Measurements from ENCODE around the gene HID1.

GRCh38 chr17:74954115-74954514, 18.4 kb downstream of the HID1 start:
- TF ChIP-seq HMGXB4 (CRISPR knock-in tag; IDR thresholded peaks at IDR 0.05; ENCODE audit: borderline replicate concordance), result no peak
- no peak for TF ChIP-seq BHLHE40 (IDR thresholded peaks at IDR 0.05; ENCODE audit: low read depth, low read length)
- TF ChIP-seq JUN (IDR thresholded peaks at IDR 0.05), result no peak
- TF ChIP-seq, protein P1, sequence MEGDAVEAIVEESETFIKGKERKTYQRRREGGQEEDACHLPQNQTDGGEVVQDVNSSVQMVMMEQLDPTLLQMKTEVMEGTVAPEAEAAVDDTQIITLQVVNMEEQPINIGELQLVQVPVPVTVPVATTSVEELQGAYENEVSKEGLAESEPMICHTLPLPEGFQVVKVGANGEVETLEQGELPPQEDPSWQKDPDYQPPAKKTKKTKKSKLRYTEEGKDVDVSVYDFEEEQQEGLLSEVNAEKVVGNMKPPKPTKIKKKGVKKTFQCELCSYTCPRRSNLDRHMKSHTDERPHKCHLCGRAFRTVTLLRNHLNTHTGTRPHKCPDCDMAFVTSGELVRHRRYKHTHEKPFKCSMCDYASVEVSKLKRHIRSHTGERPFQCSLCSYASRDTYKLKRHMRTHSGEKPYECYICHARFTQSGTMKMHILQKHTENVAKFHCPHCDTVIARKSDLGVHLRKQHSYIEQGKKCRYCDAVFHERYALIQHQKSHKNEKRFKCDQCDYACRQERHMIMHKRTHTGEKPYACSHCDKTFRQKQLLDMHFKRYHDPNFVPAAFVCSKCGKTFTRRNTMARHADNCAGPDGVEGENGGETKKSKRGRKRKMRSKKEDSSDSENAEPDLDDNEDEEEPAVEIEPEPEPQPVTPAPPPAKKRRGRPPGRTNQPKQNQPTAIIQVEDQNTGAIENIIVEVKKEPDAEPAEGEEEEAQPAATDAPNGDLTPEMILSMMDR (IDR thresholded peaks at IDR 0.05), result no peak
- TF ChIP-seq JUNB (IDR thresholded peaks at IDR 0.05), result no peak
- TF ChIP-seq USF2 (IDR thresholded peaks at IDR 0.05), result no peak
- no peak for TF ChIP-seq NR3C1 (IDR thresholded peaks at IDR 0.05)
- TF ChIP-seq MYC (IDR thresholded peaks at IDR 0.05; ENCODE audit: borderline replicate concordance, low read length), result no peak
- TF ChIP-seq POLR2A (IDR thresholded peaks at IDR 0.05; ENCODE audit: low read length), result no peak
- TF ChIP-seq RAD21 (conservative IDR thresholded peaks at IDR 0.05 in 1 of 2, IDR thresholded peaks at IDR 0.05 in 1 of 2), result no peak
- no peak for TF ChIP-seq CBX8 (IDR thresholded peaks at IDR 0.05)
- TF ChIP-seq SMC3 (IDR thresholded peaks at IDR 0.05), result no peak
- TF ChIP-seq RFX5 (IDR thresholded peaks at IDR 0.05), result no peak
- TF ChIP-seq MAFK (IDR thresholded peaks at IDR 0.05; ENCODE audit: partially characterized antibody), result no peak

Measured in A549 (cell line).